Neuron (in vitro differentiated cells): ENCODE results near the gene MYO18A.

ENCODE experiments used
- H2AFZ ChIP-seq: one replicate; pipeline ENCODE4 v1.6.1; 2013; ENCODE audit warnings: low read depth, mild to moderate bottlenecking, inconsistent platforms, low read length, moderate library complexity
- H3K27me3 ChIP-seq: one replicate; pipeline ENCODE4 v1.6.1; 2013; ENCODE audit warnings: low read length; ENCODE audit not compliant: insufficient read depth
- H3K36me3 ChIP-seq: one replicate; pipeline ENCODE4 v1.6.1; 2013; ENCODE audit warnings: low read length; ENCODE audit not compliant: insufficient read depth
- H3K4me1 ChIP-seq: one replicate; pipeline ENCODE4 v1.6.1; 2013; ENCODE audit warnings: low read length; ENCODE audit not compliant: insufficient read depth
- H3K4me3 ChIP-seq: 2 replicates; pipeline ENCODE4 v1.5.1; 2013; ENCODE audit warnings: mild to moderate bottlenecking, low read length, moderate library complexity
- H3K9me3 ChIP-seq: one replicate; pipeline ENCODE4 v1.6.1; 2013; ENCODE audit warnings: low read length

MYO18A gene

DNA sequence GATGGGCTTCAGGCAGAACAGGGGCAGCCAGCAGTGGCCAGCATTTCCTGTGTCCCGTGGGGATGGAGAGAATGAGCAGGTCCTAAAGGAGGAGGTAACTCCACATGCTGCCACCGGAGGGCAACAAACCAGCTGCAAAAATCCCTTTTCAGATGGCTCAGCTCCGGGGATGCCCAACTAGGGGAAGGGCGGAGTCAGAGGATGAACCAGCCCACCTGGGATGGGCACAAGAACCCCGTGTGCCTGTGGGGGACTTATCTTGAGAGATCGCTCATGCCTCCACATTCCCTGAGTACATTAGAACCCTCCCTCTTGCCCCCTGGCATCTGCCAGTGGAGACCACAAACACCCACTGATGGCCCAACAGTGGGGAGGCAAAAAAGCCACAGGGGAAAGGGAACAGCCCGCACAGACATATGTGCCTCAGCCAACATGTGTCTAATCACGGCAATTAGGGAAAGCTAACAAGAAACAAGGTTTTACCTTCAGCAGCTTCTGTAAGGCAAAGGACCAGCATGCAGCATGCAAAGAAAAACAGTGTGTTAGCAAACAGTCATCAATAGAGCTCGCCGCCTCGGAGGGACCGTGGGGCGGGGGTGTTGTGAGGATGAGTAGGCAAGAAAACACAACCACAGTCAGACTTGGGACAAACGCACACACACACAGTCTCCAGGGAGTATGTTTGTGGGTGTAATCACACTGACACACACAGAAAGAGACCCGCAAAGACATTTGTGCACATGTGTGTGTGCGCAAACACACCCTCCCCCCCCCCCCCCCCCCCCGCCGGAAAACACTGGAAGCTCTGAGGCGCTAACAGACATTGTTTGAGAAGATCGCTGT, 64.0 kb downstream of the MYO18A start:
- peaks cover 14% of the 10 kb centered on the region for H3K36me3 ChIP-seq
- no peaks in the 10 kb centered on the region for H3K27me3 ChIP-seq
- no peaks in the 10 kb centered on the region for H3K9me3 ChIP-seq
- H3K4me1 ChIP-seq, result no peaks in the 10 kb centered on the region
- no peak overlapping the region for H3K4me3 ChIP-seq
- H2AFZ ChIP-seq, result no peak overlapping the region

DNA sequence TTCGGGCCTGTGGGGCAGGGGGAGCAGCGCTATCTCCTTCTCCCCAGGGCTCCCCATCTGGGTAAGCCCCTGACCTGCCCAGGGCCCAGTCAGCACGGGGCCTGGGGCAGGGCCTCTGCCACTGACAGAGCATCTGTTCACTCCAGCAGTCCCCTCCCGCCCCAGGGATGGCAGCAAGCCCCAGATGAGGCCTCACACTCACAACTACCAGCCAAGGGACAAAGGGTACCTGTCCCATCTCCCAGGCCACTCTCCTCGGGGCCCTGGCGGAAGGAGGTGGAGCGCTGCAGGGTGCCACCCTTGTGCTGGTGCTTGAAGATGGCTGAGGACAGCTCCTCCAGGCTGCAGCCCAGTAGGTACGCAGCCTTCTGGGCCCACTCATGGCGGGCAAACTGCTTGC, 64.8 kb downstream of the MYO18A start:
- H3K4me3 ChIP-seq, result no peak overlapping the region
- H3K4me1 ChIP-seq, result no peaks in the 10 kb centered on the region
- H2AFZ ChIP-seq, result no peak overlapping the region
- H3K27me3 ChIP-seq, result no peaks in the 10 kb centered on the region
- H3K9me3 ChIP-seq, result no peaks in the 10 kb centered on the region
- peaks cover 7% of the 10 kb centered on the region for H3K36me3 ChIP-seq

DNA sequence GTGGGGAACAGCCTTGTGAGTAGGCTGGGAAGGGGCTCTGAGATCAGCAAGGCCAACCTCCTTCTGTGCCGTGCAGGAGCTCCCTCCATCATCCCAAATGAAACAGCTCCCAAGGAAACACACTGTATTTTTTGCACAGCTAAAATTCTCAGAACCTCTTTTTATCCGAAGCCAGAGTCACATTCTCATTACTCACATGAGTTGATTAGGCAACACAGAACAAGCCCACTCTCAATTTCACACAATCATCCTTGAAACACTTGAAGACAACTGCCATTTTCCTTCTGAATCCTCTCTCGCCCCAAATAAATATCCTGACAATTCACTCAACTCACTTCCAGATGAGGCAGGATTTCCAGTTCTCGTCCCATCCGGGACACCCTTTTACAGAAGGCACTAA, 66.1 kb downstream of the MYO18A start:
- Histone ChIP-seq H3K4me1 (peaks cover 5% of the 10 kb centered on the region), H2AFZ (no peak overlapping the region), H3K27me3 (no peaks in the 10 kb centered on the region), H3K9me3 (no peaks in the 10 kb centered on the region), H3K4me3 (no peak overlapping the region), H3K36me3 (peaks cover 5% of the 10 kb centered on the region)

DNA sequence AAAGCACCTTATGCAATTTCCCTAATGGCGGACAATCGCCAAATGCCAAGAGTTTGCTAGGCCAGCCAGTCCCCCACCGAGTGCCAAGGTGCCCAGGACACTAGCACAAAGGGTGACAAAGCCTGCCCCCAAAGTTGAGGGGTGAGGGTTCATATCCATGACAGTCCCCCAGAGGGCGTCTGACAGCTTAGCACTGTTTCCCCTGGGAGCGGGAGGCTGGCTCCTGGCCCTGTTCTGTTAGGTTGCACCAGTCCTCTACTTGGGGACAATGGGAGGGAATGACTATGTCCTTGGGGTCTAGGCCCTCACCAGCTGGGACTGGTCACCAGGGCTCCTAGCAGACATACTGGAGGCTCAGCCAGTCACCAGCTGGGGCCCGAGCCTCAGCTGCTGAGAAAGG, 66.9 kb downstream of the MYO18A start:
- H3K27me3 ChIP-seq, result no peaks in the 10 kb centered on the region

DNA sequence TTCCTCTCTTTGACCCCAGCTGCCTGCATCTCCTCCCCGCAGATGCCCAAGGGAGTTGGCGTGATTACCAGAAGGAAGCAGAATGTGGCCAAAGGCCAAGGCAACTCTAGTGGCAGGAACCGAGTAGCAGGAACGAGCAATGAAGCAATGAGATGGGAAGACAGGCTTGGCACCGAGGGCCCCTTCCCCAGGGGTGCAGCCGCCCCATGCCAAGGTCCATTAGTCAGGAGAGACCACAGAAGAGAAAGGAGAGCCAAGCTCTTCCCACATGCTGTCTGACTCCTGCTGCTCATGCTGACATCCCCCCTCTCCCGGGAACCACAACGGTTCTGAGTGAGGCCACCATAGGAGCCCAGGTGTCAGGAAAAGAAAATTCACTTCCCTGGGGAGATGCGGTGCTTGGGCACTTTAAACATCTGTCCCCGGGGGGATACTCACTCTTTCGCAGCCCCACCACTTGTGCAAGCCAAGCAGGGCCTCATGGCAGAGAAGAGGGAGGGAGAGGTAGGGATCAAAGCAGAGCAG, 67.4 kb downstream of the MYO18A start:
- Histone ChIP-seq H3K4me1 (peaks cover 8% of the 10 kb centered on the region), H3K4me3 (no peak overlapping the region), H3K36me3 (peaks cover 5% of the 10 kb centered on the region), H3K9me3 (no peaks in the 10 kb centered on the region), H3K27me3 (no peaks in the 10 kb centered on the region), H2AFZ (no peak overlapping the region)

More for the DNA sequence above, 66.9 kb downstream of the MYO18A start:
- no peak overlapping the region for H2AFZ ChIP-seq
- peaks cover 5% of the 10 kb centered on the region for H3K4me1 ChIP-seq
- no peak overlapping the region for H3K4me3 ChIP-seq
- H3K36me3 ChIP-seq, result peaks cover 5% of the 10 kb centered on the region
- H3K9me3 ChIP-seq, result no peaks in the 10 kb centered on the region

DNA sequence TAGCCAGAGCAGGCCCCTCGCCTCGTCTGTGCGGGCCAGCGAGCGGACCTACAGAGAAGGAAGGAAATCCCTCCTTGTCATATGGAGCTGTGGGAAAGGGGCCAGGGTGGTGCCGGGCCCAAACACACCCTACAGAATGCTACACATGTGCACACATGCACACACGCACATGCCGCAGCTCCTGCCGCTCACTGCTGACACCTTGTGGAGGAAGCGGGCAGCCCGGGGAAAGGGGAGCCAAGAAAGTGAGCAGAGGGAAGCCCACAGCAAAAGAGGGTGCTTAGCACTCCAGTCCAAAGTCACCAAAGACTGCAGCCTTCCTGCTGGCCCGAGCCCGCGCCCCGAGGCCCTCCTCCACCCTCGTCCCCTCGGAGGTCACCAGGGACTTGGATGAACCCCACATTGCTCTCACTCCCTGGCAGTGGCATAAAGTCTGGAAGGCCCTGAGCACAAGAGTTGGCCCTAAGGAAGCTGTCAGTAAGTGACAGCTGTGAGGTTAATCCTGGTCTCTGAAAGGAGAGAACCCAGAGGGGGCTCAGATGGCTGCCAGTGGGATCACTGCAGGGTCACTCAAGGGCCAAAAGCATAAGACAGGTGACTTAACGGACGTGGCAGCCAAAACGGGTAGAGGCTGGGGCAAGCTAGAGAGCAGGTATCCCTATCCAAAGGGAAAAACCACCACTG, 68.2 kb downstream of the MYO18A start:
- H3K4me3 ChIP-seq, result no peak overlapping the region
- no peaks in the 10 kb centered on the region for H3K27me3 ChIP-seq
- H2AFZ ChIP-seq, result no peak overlapping the region
- H3K36me3 ChIP-seq, result peaks cover 6% of the 10 kb centered on the region
- H3K4me1 ChIP-seq, result peaks cover 8% of the 10 kb centered on the region
- H3K9me3 ChIP-seq, result no peaks in the 10 kb centered on the region

DNA sequence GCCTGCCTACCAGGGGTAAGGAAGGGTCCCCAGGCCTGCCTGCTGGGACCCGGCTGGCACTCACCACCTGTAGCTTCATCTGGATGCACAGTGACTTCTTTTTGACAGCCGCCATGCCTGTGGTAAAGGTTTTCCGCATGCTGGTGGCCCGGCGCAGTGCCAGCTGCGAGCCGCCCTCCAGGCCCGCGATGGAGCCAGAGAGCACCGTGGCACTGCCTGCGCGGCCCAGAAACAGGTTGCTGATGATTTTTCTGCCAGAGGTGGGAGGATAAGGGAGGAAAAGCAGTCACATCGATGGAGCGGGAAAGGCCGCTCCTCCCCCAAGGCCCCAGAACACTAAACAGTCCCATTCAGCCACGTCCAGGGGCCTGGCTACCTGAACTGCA, 69.8 kb downstream of the MYO18A start:
- peaks cover 8% of the 10 kb centered on the region for H3K4me1 ChIP-seq
- H3K27me3 ChIP-seq, result no peaks in the 10 kb centered on the region
- H3K4me3 ChIP-seq, result no peak overlapping the region
- H2AFZ ChIP-seq, result no peak overlapping the region
- no peaks in the 10 kb centered on the region for H3K9me3 ChIP-seq
- peaks cover 12% of the 10 kb centered on the region for H3K36me3 ChIP-seq

DNA sequence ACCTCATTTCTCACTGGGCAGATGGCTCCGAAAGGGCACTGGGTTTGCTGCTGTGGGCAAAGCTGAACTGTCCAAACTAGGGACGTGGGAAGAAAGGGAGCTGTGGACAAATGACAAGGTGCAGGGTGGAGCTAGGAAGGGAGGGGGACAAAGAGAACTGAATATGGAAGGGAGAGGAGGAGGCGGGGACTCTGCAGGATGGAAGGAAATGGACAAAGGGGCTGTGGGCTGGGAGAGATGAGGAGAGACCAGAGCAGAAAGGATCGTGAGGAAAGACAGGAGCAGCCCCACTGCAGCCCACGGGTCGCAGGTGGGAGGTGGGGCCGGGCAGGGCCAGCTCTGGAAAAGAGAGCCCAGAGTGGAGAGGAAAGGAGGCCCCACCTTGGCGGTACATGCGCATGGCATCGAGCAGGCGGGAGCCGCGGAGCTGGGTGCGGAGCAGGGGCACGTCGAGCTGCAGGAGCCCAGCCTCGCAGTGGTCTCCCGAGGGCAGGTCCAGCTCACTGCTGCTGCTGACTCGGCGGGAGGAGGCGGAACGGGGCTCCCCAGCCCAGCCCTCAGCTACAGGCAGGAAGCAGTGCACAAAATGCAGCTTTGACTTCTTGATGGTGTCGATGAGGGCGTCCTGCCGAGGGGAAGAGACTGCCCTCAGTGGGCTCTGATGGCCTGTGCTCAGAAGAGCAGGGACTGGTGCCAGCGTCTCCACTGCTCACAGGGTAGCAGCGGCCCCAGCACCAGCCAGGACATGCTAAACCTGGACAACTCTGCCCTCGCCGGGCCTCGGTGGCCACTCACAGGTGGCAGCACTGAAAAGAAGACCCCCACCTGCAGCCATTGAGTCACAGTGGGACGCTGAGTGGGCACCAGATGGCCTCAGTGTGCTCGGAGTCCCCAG, 70.5 kb downstream of the MYO18A start:
- Histone ChIP-seq H2AFZ (no peak overlapping the region), H3K9me3 (no peaks in the 10 kb centered on the region), H3K4me3 (no peak overlapping the region), H3K36me3 (peaks cover 15% of the 10 kb centered on the region), H3K27me3 (no peaks in the 10 kb centered on the region), H3K4me1 (peaks cover 8% of the 10 kb centered on the region)

DNA sequence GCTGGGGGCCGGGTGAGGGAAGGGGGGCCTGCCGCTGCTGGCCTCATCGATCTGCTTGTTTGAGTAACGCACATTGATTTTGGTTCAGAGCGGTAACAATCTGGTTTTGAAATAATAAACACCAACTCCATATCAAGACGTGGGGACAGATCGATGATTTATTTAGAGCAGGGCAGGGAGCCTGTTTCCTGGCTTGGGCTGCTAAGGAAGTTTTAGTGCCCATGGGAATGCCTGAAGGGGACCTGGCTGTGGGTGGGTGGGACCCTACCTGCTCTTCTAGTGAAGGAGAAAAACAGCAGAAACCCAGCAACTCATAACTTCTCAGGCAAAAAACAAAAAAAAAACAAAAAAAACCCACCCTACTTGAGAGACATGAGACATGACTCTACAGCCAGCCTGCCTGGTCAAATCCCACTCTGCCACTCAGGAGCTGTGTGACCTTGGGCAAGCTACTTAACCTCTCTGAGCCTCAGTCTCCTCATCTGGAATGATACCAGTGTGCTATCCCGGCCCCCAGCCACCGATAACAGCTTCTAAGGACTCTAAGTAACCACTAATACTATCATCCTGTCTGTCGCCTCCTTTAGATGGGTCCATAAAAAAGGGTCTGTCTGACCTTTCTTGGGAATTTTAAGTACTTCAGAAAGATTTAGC, 71.2 kb downstream of the MYO18A start:
- Histone ChIP-seq H3K27me3 (no peaks in the 10 kb centered on the region), H3K36me3 (peaks cover 15% of the 10 kb centered on the region), H3K4me1 (peaks cover 8% of the 10 kb centered on the region), H3K4me3 (no peak overlapping the region), H2AFZ (no peak overlapping the region), H3K9me3 (no peaks in the 10 kb centered on the region)

DNA sequence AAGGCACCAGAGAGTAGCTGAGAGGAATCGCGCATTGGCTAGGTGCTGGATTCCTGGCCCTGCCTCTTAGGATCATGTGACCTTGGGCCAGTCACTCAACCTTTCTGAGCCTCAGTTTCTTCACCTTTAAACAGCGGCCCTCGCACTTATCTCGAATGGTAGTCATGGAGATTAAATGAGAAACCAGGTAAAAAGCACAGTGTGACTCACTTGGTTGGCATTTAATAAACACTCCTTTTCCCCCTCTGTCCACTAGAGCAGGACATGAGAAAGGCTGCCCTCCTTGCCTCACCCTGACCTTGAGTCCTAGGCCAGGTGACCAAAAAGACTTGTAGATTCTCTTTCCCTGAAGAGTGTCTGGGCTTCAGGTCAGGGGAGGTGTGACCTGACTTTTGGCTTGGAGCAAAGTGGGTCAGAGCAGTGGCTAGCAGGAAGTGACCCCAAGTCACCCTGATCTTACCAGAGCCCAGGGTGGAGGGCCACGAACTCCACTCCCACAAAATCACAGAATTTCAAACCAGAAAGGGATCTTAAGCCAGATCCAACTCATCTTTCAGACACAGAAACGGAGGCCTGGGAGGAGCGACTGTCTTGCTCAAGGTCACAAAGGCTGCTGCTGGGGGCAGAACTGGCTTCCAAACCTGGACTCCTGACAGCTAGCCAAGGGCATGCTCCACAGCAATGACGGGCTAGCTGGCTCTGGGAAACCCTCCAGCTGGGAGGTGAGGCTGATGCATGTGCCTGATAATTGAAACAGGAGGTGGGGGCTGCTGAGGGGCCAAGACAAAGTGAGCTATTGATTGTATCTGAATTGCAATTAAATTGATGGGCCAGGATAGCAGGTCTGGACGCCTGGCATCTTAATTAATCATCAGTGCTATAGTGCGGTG, 72.0 kb downstream of the MYO18A start:
- Histone ChIP-seq H2AFZ (no peak overlapping the region), H3K9me3 (no peaks in the 10 kb centered on the region), H3K4me3 (no peak overlapping the region), H3K4me1 (peaks cover 8% of the 10 kb centered on the region), H3K27me3 (no peaks in the 10 kb centered on the region), H3K36me3 (peaks cover 15% of the 10 kb centered on the region)

DNA sequence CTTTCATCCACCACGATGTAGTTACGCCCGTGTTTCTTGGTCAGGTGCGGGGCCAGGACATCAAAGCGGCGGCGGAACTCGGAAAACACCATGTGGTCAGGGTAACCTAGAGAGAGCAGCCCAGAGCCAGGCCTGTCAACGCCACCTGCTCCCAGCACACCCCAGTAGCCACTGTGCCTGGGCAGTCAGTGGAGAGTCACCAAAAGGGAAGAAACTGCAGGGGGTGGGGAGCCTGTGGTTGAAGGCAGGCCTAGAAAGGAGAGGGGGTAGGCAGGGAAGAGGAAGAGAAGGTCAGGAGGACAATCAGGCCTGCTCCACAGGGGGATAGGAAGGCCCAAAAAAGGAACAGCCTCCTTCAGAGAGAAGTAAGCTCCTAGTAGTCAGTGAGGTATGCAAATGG, 73.1 kb downstream of the MYO18A start:
- H3K36me3 ChIP-seq, result peaks cover 15% of the 10 kb centered on the region
- no peaks in the 10 kb centered on the region for H3K9me3 ChIP-seq
- H2AFZ ChIP-seq, result no peak overlapping the region
- peaks cover 8% of the 10 kb centered on the region for H3K4me1 ChIP-seq
- no peak overlapping the region for H3K4me3 ChIP-seq
- no peaks in the 10 kb centered on the region for H3K27me3 ChIP-seq

DNA sequence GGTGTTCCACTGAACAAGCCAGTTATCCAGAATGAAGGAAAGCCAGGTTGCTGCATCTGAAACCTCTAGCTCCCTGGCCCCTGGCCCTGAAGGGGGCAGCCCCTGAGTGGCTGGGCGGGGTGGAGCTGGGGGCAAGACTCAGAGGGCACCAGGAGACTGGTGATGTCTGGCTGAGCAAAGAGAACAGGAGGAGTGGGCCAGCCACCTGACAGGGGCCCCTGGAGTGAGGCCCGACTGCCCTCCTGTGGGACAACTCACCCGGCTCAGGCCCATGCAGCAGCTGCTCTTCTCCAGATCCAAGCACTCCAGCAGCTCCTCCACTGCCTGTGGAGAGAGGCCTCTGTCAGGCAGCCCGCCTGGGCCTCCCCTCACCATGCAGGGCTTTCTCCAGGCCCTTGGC, 76.9 kb downstream of the MYO18A start:
- Histone ChIP-seq H3K4me1 (peaks cover 3% of the 10 kb centered on the region), H3K36me3 (peaks cover 15% of the 10 kb centered on the region), H2AFZ (no peak overlapping the region), H3K4me3 (no peak overlapping the region), H3K27me3 (no peaks in the 10 kb centered on the region), H3K9me3 (no peaks in the 10 kb centered on the region)
